Skeletal muscle satellite cell (primary cell): ENCODE measurements around the gene SLC5A6.
A peak's percentile ranks its signal among the peaks of the same experiment; 100 is the strongest.
"Not testable (repeated sequence)": the region's sequence is repeated elsewhere in the genome, so short reads cannot be mapped to it uniquely, and the experiment has no call there.

ENCODE experiments used
- H3K27me3 ChIP-seq: 2 replicates; pipeline ENCODE4 v1.7.0; 2013; ENCODE audit warnings: low read length; ENCODE audit not compliant: control insufficient read depth, insufficient read depth
- H3K36me3 ChIP-seq: 2 replicates; pipeline ENCODE4 v1.7.0; 2013; ENCODE audit warnings: mild to moderate bottlenecking, control low read depth, low read length; ENCODE audit not compliant: insufficient read depth
- H3K4me1 ChIP-seq: 2 replicates; pipeline ENCODE4 v1.7.0; 2013; ENCODE audit warnings: low read length; ENCODE audit not compliant: control insufficient read depth, insufficient read depth
- H3K4me2 ChIP-seq: 2 replicates; pipeline ENCODE4 v1.7.0; 2013; ENCODE audit warnings: mild to moderate bottlenecking, low read length
- H3K4me3 ChIP-seq: 2 replicates; pipeline ENCODE4 v1.7.0; 2013; ENCODE audit warnings: low read length
- H3K9ac ChIP-seq: 2 replicates; pipeline ENCODE4 v1.7.0; 2013; ENCODE audit warnings: mild to moderate bottlenecking, low read depth, low read length, moderate library complexity
- H3K9me3 ChIP-seq: replicated peaks from 2 replicates; pipeline ENCODE4 v1.7.0; 2013; ENCODE audit warnings: mild to moderate bottlenecking, control low read depth, low read length

The SLC5A6 gene

DNA sequence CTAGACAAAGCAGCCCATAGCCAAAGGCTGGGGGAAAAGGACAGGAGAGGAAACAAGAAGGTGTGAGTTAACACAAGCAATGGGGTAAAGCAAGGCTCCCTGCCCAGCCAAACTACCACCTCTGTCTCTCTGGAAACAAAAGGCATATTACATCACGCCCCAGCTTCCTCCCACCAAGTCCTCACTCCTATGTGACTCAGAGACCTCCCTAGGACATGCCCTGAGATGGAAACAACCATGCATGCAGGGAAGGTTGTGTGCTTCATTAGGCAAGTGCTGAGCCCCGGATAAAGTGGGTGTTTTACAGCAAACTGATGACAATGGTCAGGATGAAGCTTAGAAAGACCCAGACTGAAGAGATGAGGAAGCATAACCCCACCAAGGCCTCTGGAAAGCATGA lies 9.2 kb downstream of the SLC5A6 start:
- no peak overlapping the region for H3K9ac ChIP-seq
- no peaks in the 10 kb centered on the region for H3K9me3 ChIP-seq
- no peaks in the 10 kb centered on the region for H3K4me1 ChIP-seq
- H3K36me3 ChIP-seq = peaks cover 63% of the 10 kb centered on the region
- no peak overlapping the region for H3K4me3 ChIP-seq
- no peak overlapping the region for H3K4me2 ChIP-seq
- no peaks in the 10 kb centered on the region for H3K27me3 ChIP-seq

DNA sequence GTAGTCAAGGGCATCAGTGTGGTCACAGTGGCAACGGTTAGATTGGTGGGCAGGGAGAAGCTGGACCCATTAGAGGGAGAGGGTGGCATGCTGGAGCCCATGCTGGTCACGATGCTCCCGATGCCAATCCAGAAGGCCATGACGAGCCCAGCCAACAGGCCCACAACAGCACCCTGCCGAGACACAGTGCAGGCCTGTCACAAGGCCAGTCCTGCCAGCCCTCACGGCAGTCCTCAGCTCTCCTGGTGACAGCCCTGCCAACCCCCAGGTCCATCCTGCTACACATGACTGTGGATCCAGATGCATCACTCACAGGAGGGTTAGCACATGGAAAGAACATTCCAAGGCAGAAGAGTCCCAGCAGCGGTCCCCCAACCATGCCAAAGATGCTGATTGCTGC lies 10.4 kb downstream of the SLC5A6 start:
- H3K36me3 ChIP-seq = peaks cover 52% of the 10 kb centered on the region
- no peak overlapping the region for H3K4me2 ChIP-seq
- H3K27me3 ChIP-seq = no peaks in the 10 kb centered on the region
- no peak overlapping the region for H3K4me3 ChIP-seq
- no peaks in the 10 kb centered on the region for H3K4me1 ChIP-seq
- H3K9me3 ChIP-seq = no peaks in the 10 kb centered on the region
- H3K9ac ChIP-seq = no peak overlapping the region

DNA sequence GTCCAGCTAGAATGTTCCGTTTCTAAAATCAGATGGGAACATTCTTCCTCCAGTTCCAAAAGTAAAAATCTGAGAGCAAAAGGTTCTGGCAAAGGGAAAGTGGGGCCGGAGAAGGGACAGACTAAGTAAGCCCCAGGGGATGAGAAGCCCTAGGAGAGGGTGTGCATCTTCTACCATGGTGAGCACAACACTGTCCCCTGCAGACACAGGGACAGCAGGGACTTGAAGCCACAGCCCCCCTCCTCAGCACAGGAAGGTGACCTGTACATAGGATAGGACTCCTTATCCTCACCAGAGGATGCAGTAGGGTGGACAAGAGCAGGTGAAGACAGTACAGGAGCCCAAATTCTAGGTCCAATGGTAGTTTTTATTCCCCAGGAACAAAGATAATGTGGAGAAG lies 12.8 kb downstream of the SLC5A6 start:
- no peaks in the 10 kb centered on the region for H3K4me1 ChIP-seq
- no peak overlapping the region for H3K9ac ChIP-seq
- peaks cover 5% of the 10 kb centered on the region for H3K27me3 ChIP-seq
- no peak overlapping the region for H3K4me3 ChIP-seq
- H3K9me3 ChIP-seq = no peaks in the 10 kb centered on the region
- H3K4me2 ChIP-seq = no peak overlapping the region
- H3K36me3 ChIP-seq = peaks cover 28% of the 10 kb centered on the region

DNA sequence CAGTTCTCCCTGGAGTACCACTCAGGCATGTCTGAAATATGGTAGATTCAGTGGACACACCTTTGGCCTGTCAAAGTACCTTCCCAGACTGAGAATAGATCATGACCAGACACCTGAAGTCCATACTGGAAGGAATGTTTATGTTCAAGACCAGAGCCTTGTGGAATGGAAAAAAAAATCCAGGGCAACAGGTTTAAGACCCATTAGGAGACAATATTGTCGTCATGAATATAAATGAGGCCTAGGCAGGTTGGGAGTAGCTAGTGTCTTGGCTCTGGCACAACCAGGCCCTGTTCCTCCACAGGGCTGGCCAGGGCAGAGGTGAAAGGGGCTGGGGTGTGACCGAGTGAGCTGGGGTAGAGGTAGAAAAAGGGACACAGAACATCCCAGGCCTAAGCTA lies 13.4 kb downstream of the SLC5A6 start:
- Histone ChIP-seq H3K27me3 (peaks cover 5% of the 10 kb centered on the region), H3K9ac (no peak overlapping the region), H3K4me2 (no peak overlapping the region), H3K4me1 (no peaks in the 10 kb centered on the region), H3K36me3 (peaks cover 22% of the 10 kb centered on the region), H3K4me3 (no peak overlapping the region), H3K9me3 (no peaks in the 10 kb centered on the region)

DNA sequence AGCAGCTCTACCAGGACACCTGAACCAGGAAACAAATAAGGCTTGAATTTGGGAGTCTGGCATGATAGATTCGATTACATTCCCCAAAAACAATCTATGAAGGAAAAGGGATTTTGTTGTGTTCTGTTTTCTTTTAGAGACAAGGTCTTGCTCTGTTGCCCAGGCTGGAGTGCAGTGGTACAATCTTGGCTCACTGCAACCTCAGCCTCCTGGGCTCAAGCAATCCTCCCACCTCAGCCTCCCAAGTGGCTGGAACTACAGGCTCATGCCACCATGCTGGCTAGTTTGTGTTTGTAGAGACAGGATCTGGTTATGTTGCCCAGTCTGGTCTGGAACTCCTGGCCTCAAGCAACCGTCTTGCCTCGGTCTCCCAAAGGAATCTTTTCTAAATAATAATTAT lies 14.0 kb downstream of the SLC5A6 start:
- not testable (repeated sequence) for H3K9ac ChIP-seq, H3K4me3 ChIP-seq, H3K27me3 ChIP-seq

DNA sequence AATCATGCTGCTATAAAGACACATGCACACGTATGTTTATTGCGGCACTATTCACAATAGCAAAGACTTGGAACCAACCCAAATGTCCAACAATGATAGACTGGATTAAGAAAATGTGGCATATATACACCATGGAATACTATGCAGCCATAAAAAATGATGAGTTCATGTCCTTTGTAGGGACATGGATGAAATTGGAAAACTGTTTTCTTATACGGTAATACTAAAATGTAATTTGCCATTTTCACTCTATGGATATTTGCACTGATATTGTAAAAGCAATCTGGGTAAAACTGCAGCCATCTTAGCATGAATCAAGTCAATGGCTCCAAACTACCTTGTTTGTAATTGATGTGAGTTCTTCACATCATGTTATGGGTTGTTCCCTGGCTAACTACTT lies 16.3 kb downstream of the SLC5A6 start:
- H3K4me2 ChIP-seq, H3K27me3 ChIP-seq, H3K36me3 ChIP-seq, H3K4me1 ChIP-seq, H3K4me3 ChIP-seq, H3K9me3 ChIP-seq, H3K9ac ChIP-seq: not testable (repeated sequence)

More for the DNA sequence above, 14.0 kb downstream of the SLC5A6 start:
- H3K9me3 ChIP-seq, H3K4me2 ChIP-seq, H3K4me1 ChIP-seq: not testable (repeated sequence)
- peaks cover 18% of the 10 kb centered on the region for H3K36me3 ChIP-seq

DNA sequence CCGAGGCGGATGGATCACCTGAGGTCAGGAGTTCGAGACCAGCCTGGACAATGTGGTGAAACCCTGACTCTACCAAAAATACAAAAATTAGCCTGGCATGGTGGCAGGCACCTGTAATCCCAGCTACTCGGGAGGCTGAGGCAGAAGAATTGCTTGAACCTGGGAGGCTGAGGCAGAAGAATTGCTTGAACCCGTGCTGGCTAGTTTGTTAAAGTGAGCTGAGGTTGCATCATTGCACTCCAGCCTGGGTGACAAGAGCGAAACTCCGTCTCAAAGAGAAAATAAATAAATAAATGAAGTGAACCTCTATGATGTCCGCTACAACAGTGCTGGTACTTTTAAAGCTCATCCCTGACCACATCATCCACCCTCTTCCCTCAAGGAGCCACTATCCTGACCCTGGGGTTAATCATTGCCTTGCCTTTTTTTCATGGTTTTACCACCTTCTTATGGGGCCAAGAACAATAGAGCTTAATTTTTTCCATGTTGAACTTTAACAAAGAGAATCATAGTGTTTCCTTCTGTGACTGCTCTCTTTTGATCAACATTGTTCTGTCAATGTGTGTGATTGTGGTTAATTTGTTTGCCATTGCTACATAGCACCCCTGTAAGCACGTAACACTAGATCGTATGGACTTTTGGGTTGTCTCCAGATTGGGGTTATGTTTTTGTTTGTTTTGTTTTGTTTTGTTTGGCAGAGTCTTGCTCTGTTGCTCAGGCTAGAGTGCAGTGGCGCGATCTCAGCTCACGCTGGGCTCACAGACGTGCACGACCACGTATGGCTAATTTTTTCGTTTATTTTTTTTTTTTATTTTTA lies 17.3 kb downstream of the SLC5A6 start:
- Histone ChIP-seq H3K36me3 (no peaks in the 10 kb centered on the region), H3K9ac (no peak overlapping the region), H3K9me3 (no peaks in the 10 kb centered on the region), H3K4me2 (no peak overlapping the region), H3K27me3 (peaks cover 5% of the 10 kb centered on the region), H3K4me1 (no peaks in the 10 kb centered on the region), H3K4me3 (no peak overlapping the region)

DNA sequence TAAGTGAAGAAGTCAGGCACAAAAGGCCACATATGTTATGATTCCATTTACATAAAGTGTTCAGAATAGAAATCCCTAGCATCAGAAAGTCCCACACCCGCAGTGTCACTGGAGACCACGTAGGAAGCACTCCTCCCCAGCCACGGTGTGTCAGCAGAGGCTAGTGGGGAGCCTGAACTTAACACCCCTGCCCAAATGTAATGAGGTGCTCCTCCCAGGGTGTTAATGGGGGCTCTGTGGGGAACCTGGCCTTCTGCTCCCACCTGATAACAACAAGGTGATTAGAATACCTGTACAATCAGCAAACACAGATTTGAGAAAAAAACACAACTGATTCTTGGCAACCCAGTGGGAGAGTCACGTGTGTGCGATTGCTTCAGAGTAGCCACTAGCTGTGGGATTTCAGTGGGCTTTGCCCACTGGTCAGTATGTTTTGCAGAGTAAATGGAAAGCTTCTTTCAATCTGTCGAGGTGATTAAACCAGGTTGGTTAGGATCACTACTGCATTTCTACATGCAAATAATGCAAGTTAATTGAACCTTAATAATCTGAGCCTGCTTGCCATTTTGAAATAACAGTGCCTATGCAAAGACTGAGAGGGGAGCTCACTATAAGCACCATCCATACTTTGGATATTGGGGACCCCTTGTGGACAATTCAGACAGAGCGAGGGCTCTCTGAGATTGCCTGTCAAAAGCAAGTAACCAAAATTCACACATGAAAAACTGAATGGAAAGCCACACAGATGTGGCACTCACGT lies 20.8 kb downstream of the SLC5A6 start:
- H3K36me3 ChIP-seq = no peaks in the 10 kb centered on the region
- H3K4me2 ChIP-seq = no peak overlapping the region
- no peaks in the 10 kb centered on the region for H3K4me1 ChIP-seq
- H3K9me3 ChIP-seq = no peaks in the 10 kb centered on the region
- H3K4me3 ChIP-seq = no peak overlapping the region
- no peak overlapping the region for H3K9ac ChIP-seq
- peaks cover 5% of the 10 kb centered on the region for H3K27me3 ChIP-seq

DNA sequence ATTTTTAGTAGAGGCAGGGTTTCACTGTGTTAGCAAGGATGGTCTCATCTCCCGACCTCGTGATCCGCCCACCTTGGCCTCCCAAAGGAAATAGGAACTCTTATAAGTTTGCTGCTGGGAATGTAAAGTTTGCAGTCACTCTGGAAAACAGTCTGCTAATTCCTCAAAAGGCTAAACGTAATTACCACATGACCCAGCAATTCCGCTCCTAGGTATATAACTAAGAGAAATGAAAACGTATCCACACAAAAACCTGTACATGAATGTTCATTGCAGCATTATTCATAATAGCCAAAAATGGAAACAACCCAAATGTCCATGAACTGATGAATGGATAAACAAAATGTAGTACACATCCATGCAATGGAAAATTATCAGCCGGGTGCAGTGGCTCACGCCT lies 22.1 kb downstream of the SLC5A6 start:
- no peaks in the 10 kb centered on the region for H3K36me3 ChIP-seq
- H3K9ac ChIP-seq = no peak overlapping the region
- H3K4me1 ChIP-seq = peaks cover 12% of the 10 kb centered on the region
- H3K4me3 ChIP-seq = no peak overlapping the region
- H3K4me2 ChIP-seq = no peak overlapping the region
- H3K27me3 ChIP-seq = peaks cover 4% of the 10 kb centered on the region
- no peaks in the 10 kb centered on the region for H3K9me3 ChIP-seq

DNA sequence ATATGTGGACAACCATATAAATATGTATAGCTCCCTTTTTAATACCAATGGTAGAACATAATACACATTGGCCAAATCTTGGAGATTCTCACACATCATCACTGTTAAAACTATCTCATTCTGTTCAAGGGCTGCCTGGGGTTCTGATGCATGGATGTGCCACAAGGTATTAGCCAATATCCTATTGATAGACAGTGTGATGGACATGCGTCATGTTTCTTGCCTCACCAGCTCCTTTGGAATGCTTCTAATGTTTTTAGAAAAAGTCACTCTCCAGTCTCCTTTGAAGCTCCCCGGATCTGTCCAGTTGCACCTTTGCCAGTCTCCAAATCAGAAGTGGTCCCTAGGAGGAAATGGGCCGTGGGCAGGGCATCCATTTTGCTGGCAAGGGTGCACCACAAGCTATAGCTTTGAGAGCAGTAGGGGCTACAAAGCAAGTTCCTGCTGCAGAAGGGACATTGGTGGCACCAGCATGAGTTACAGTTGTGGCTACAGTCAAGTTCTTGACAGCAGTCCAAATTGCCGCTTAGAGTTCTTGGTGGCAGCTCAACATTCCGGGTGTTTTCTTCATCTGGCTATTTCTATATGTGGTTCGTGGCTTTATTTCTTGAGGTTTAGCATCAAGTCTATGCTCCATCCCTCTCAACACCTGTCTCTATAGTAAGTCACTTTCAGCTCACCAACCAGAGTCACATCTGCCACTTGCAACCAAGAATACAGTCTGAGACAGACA lies 25.3 kb downstream of the SLC5A6 start:
- Histone ChIP-seq H3K4me2 (no peak overlapping the region), H3K9me3 (no peaks in the 10 kb centered on the region), H3K36me3 (no peaks in the 10 kb centered on the region), H3K27me3 (no peaks in the 10 kb centered on the region), H3K9ac (no peak overlapping the region), H3K4me1 (peaks cover 23% of the 10 kb centered on the region), H3K4me3 (no peak overlapping the region)

DNA sequence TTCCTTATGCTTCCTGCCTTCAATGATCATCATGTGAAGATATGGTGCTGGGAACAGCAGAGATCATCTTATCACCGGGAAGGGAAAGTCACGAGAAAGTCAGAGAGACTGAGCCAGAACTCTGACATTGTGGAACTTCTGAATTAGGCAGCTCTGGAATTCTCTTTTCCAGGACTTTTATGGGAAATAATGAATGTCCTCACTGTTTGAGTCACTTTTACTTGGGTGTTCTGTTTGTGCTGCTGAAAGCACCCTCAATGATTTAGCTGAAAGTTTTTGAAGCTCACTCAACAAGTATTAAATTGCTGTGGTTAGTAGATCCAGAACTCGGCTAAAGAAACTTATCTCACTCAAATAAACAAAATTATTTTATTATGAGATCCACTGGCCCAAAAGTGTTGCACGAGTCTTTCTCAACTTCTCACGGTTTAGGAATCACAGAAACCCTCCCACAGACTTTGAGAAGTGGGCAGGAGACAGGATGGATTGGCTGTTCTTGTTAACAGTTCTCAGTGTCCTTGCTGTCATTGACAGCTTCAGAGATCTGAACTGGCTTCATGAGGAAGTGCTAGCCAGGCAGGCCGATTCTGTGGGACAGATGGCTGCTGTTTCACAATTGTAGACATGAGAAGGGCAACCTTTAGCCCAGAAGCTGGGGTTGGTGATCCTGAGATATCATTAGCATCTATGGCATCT lies 26.6 kb downstream of the SLC5A6 start:
- Histone ChIP-seq H3K4me3 (peak overlapping the region; percentile 0), H3K9ac (no peak overlapping the region), H3K36me3 (no peaks in the 10 kb centered on the region), H3K27me3 (no peaks in the 10 kb centered on the region), H3K4me2 (peak overlapping the region; percentile 18), H3K9me3 (no peaks in the 10 kb centered on the region), H3K4me1 (peaks cover 31% of the 10 kb centered on the region)
